Measurements from ENCODE around the gene UGT1A9. TPM values are rescaled to one million over a fixed set of nuclear protein-coding genes. Genes with fewer than 3 reads are reported as not detected.
"Not testable (repeated sequence)": the region's sequence is repeated elsewhere in the genome, so short reads cannot be mapped to it uniquely, and the experiment has no call there.

The UGT1A9 gene
- total RNA-seq, result not detected
- polyA plus RNA-seq, result not detected
- long read RNA-seq, donor 1, result 0 reads
- long read RNA-seq, donor 2, result 0 reads
- long read RNA-seq, donor 3, result 0 reads
- long read RNA-seq, donor 4, result 0 reads

GRCh38 chr2:233671290-233672161 is at the start of gene UGT1A9:
UGT1A9 (plus strand) TSS chr2:233671898; CDS start chr2:233671935, 37 bp downstream.
- DNase-seq, result no peak
- no peaks in the 10 kb centered on the region for H3K27me3 ChIP-seq (ENCODE audit: control insufficient read depth, insufficient read depth)
- intact Hi-C loops (cut with DNase I), result no loop called here
- H3K9me3 ChIP-seq (ENCODE audit: control insufficient read depth, low read length), result no peaks in the 10 kb centered on the region
- no peaks in the 10 kb centered on the region for H3K4me1 ChIP-seq (ENCODE audit: control insufficient read depth, insufficient read depth, low read length)
- 78% methylated on average over 5 of the region's 5 CpGs for WGBS
- no peak within 1 kb of the TSS for H3K4me3 ChIP-seq (ENCODE audit: low read length)
- H3K27ac ChIP-seq (ENCODE audit: low read length), result no peak within 1 kb of the TSS
- ATAC-seq, result no peak

GRCh38 chr2:233627331-233628025 is 44.2 kb upstream of the UGT1A9 start:
- H3K27ac ChIP-seq (ENCODE audit: low read length), result no peak overlapping the region
- H3K9me3 ChIP-seq (ENCODE audit: control insufficient read depth, low read length), result no peaks in the 10 kb centered on the region
- H3K4me3 ChIP-seq (ENCODE audit: low read length), result no peak overlapping the region
- H3K4me1 ChIP-seq (ENCODE audit: control insufficient read depth, insufficient read depth, low read length), result no peaks in the 10 kb centered on the region
- intact Hi-C loops (cut with DNase I), result no loop called here
- no peak for DNase-seq
- no peaks in the 10 kb centered on the region for H3K27me3 ChIP-seq (ENCODE audit: control insufficient read depth, insufficient read depth)
- no peak for ATAC-seq
- 50% methylated on average over 5 of the region's 5 CpGs for WGBS

GRCh38 chr2:233636306-233636705 is 35.4 kb upstream of the UGT1A9 start, which contains the start of gene UGT1A10:
UGT1A10 (plus strand) TSS chr2:233636448; CDS start chr2:233636523, 75 bp downstream.
- H3K4me3 ChIP-seq (ENCODE audit: low read length); DNase-seq; H3K4me1 ChIP-seq (ENCODE audit: control insufficient read depth, insufficient read depth, low read length); H3K9me3 ChIP-seq (ENCODE audit: control insufficient read depth, low read length); H3K27ac ChIP-seq (ENCODE audit: low read length); ATAC-seq; H3K27me3 ChIP-seq (ENCODE audit: control insufficient read depth, insufficient read depth); intact Hi-C loops (cut with DNase I): not testable (repeated sequence)
- WGBS, result 84% methylated on average over 10 of the region's 10 CpGs

- intact Hi-C loops (cut with DNase I), result no loop called here
- no peaks in the 10 kb centered on the region for H3K4me1 ChIP-seq (ENCODE audit: control insufficient read depth, insufficient read depth, low read length)
- H3K27ac ChIP-seq (ENCODE audit: low read length), result no peak overlapping the region
- no peaks in the 10 kb centered on the region for H3K27me3 ChIP-seq (ENCODE audit: control insufficient read depth, insufficient read depth)
- WGBS, result 57% methylated on average over 5 of the region's 5 CpGs
- H3K9me3 ChIP-seq (ENCODE audit: control insufficient read depth, low read length), result no peaks in the 10 kb centered on the region
- H3K4me3 ChIP-seq (ENCODE audit: low read length), result no peak overlapping the region
- DNase-seq, result no peak
- ATAC-seq, result no peak
These were observed 32.9 kb upstream of the UGT1A9 start for GRCh38 chr2:233638836-233639235.

- ATAC-seq (no peak), DNase-seq (no peak)
- H3K27me3 ChIP-seq (ENCODE audit: control insufficient read depth, insufficient read depth), result no peaks in the 10 kb centered on the region
- H3K27ac ChIP-seq (ENCODE audit: low read length), result no peak overlapping the region
- H3K9me3 ChIP-seq (ENCODE audit: control insufficient read depth, low read length), result no peaks in the 10 kb centered on the region
- intact Hi-C loops (cut with DNase I), result loop anchor here in 1 of 4 donors (10.0 kb wide), 1 partner anchor 425 kb away; no protein-coding TSS in a partner anchor
- H3K4me3 ChIP-seq (ENCODE audit: low read length), result no peak overlapping the region
- H3K4me1 ChIP-seq (ENCODE audit: control insufficient read depth, insufficient read depth, low read length), result no peaks in the 10 kb centered on the region
These were observed 31.8 kb upstream of the UGT1A9 start for GRCh38 chr2:233639860-233640259.

GRCh38 chr2:233643128-233643527 is 28.6 kb upstream of the UGT1A9 start:
- WGBS, result 87% methylated on average over 1 of the region's 1 CpG
- H3K27ac ChIP-seq (ENCODE audit: low read length), result no peak overlapping the region
- H3K9me3 ChIP-seq (ENCODE audit: control insufficient read depth, low read length), result no peaks in the 10 kb centered on the region
- no peaks in the 10 kb centered on the region for H3K4me1 ChIP-seq (ENCODE audit: control insufficient read depth, insufficient read depth, low read length)
- intact Hi-C loops (cut with DNase I), result loop anchor here in 1 of 4 donors (10.0 kb wide), 1 partner anchor 422 kb away; no protein-coding TSS in a partner anchor
- ATAC-seq (no peak), DNase-seq (no peak)
- no peaks in the 10 kb centered on the region for H3K27me3 ChIP-seq (ENCODE audit: control insufficient read depth, insufficient read depth)
- no peak overlapping the region for H3K4me3 ChIP-seq (ENCODE audit: low read length)

- ATAC-seq; H3K27me3 ChIP-seq (ENCODE audit: control insufficient read depth, insufficient read depth); DNase-seq; H3K4me1 ChIP-seq (ENCODE audit: control insufficient read depth, insufficient read depth, low read length); H3K4me3 ChIP-seq (ENCODE audit: low read length); H3K9me3 ChIP-seq (ENCODE audit: control insufficient read depth, low read length); H3K27ac ChIP-seq (ENCODE audit: low read length): not testable (repeated sequence)
- intact Hi-C loops (cut with DNase I), result loop anchor here in 1 of 4 donors (10.0 kb wide), 1 partner anchor 419 kb away; no protein-coding TSS in a partner anchor
- 91% methylated on average over 3 of the region's 3 CpGs for WGBS
These were observed 25.7 kb upstream of the UGT1A9 start for GRCh38 chr2:233646033-233646432.

- DNase-seq (no peak), ATAC-seq (no peak)
- Histone ChIP-seq H3K9me3 (ENCODE audit: control insufficient read depth, low read length) (no peaks in the 10 kb centered on the region), H3K27ac (ENCODE audit: low read length) (no peak overlapping the region), H3K4me1 (ENCODE audit: control insufficient read depth, insufficient read depth, low read length) (no peaks in the 10 kb centered on the region), H3K27me3 (ENCODE audit: control insufficient read depth, insufficient read depth) (no peaks in the 10 kb centered on the region), H3K4me3 (ENCODE audit: low read length) (no peak overlapping the region)
- intact Hi-C loops (cut with DNase I), result no loop called here
- WGBS, result 75% methylated on average over 4 of the region's 4 CpGs
These were observed 20.7 kb upstream of the UGT1A9 start for GRCh38 chr2:233650981-233651380.

- H3K27me3 ChIP-seq (ENCODE audit: control insufficient read depth, insufficient read depth), result no peaks in the 10 kb centered on the region
- DNase-seq (no peak), ATAC-seq (no peak)
- no peak overlapping the region for H3K27ac ChIP-seq (ENCODE audit: low read length)
- 87% methylated on average over 2 of the region's 2 CpGs for WGBS
- intact Hi-C loops (cut with DNase I), result no loop called here
- no peak overlapping the region for H3K4me3 ChIP-seq (ENCODE audit: low read length)
- no peaks in the 10 kb centered on the region for H3K9me3 ChIP-seq (ENCODE audit: control insufficient read depth, low read length)
- H3K4me1 ChIP-seq (ENCODE audit: control insufficient read depth, insufficient read depth, low read length), result no peaks in the 10 kb centered on the region
These were observed 20.3 kb upstream of the UGT1A9 start for GRCh38 chr2:233651430-233651829.

GRCh38 chr2:233654501-233654900 is 17.2 kb upstream of the UGT1A9 start:
- H3K4me3 ChIP-seq (ENCODE audit: low read length), result no peak overlapping the region
- intact Hi-C loops (cut with DNase I), result no loop called here
- H3K27ac ChIP-seq (ENCODE audit: low read length), result no peak overlapping the region
- ATAC-seq, result no peak
- no peaks in the 10 kb centered on the region for H3K4me1 ChIP-seq (ENCODE audit: control insufficient read depth, insufficient read depth, low read length)
- H3K9me3 ChIP-seq (ENCODE audit: control insufficient read depth, low read length), result no peaks in the 10 kb centered on the region
- DNase-seq, result no peak
- no peaks in the 10 kb centered on the region for H3K27me3 ChIP-seq (ENCODE audit: control insufficient read depth, insufficient read depth)
- 68% methylated on average over 6 of the region's 6 CpGs for WGBS

- Histone ChIP-seq H3K4me1 (ENCODE audit: control insufficient read depth, insufficient read depth, low read length) (no peaks in the 10 kb centered on the region), H3K4me3 (ENCODE audit: low read length) (no peak overlapping the region), H3K27ac (ENCODE audit: low read length) (no peak overlapping the region), H3K9me3 (ENCODE audit: control insufficient read depth, low read length) (no peaks in the 10 kb centered on the region), H3K27me3 (ENCODE audit: control insufficient read depth, insufficient read depth) (no peaks in the 10 kb centered on the region)
- DNase-seq (no peak), ATAC-seq (no peak)
- WGBS, result 41% methylated on average over 1 of the region's 1 CpG
- intact Hi-C loops (cut with DNase I), result no loop called here
These were observed 16.7 kb upstream of the UGT1A9 start for GRCh38 chr2:233655043-233655442.
